SK-N-MC (cell line): ENCODE measurements around the gene TBC1D1.

Source experiments
- EZH2 ChIP-seq: fragments of 200-600 bp; sonication (generic); IDR thresholded peaks from one replicate; pipeline ENCODE4 v1.6.1; 2017; ENCODE audit warnings: antibody characterized with exemption
- FOXP2 ChIP-seq: optimal IDR thresholded peaks from 2 replicates; pipeline ENCODE3; 2011; ENCODE audit warnings: mild to moderate bottlenecking, moderate library complexity; ENCODE audit not compliant: insufficient read depth; ENCODE audit errors: extremely low read length, control extremely low read depth
- POLR2AphosphoS5 ChIP-seq: IDR thresholded peaks from 2 replicates; pipeline ENCODE4 v1.6.1; 2012; ENCODE audit warnings: mild to moderate bottlenecking, low read depth, low read length, borderline replicate concordance

- no peak for TF ChIP-seq POLR2AphosphoS5
- no peak for TF ChIP-seq EZH2
- TF ChIP-seq FOXP2 = no peak
Measured at GRCh38 chr4:38092701-38093100, 201.8 kb downstream of the TBC1D1 start.
